Brain microvascular endothelial cell (primary cell): ENCODE results near the gene SOX1.

ENCODE experiments used
- DNase-seq: peaks from one replicate; pipeline ENCODE4 v3.0.0-alpha.2; 2020
- H3K27ac ChIP-seq: fragments of 250-450 bp; sonication (Bioruptor Pico); 2 replicates; pipeline ENCODE4 v1.5.1; 2020; ENCODE audit warnings: mild to moderate bottlenecking, moderate library complexity
- H3K27me3 ChIP-seq: fragments of 250-450 bp; sonication (Bioruptor Pico); replicated peaks from 2 replicates; pipeline ENCODE4 v1.5.1; 2020; ENCODE audit warnings: mild to moderate bottlenecking
- H3K36me3 ChIP-seq: fragments of 250-450 bp; sonication (Bioruptor Pico); replicated peaks from 2 replicates; pipeline ENCODE4 v1.5.1; 2020; ENCODE audit warnings: mild to moderate bottlenecking
- H3K4me3 ChIP-seq: 2 replicates; pipeline ENCODE4 v1.5.1; 2011; ENCODE audit warnings: low read depth, mild to moderate bottlenecking, control low read depth, low read length, moderate library complexity
- CTCF ChIP-seq: IDR thresholded peaks from 2 replicates; pipeline ENCODE4 v1.5.1; 2011; ENCODE audit warnings: low read depth, mild to moderate bottlenecking, moderate library complexity, low read length, control low read depth, inconsistent platforms; ENCODE audit errors: missing control alignments
- in situ Hi-C: cut with HindIII; loops from 2 replicates; pipeline ENCODE4 v1.10.0; 2017; ENCODE audit warnings: low sequenced_read_pairs, low pct_ligation_motif_present

Gene SOX1

GRCh38 chr13:112071102-112071722, 4.3 kb downstream of the SOX1 start:
- no peak overlapping the region for H3K4me3 ChIP-seq
- TF ChIP-seq CTCF = no peak
- H3K27ac ChIP-seq = no peak overlapping the region
- in situ Hi-C loops = no loop called here
- no peaks in the 10 kb centered on the region for H3K36me3 ChIP-seq
- no peak for DNase-seq
- H3K27me3 ChIP-seq = peaks cover 61% of the 10 kb centered on the region

GRCh38 chr13:112071723-112072533, 5.0 kb downstream of the SOX1 start:
- in situ Hi-C loops = no loop called here
- no peak overlapping the region for H3K4me3 ChIP-seq
- TF ChIP-seq CTCF = no peak
- peaks cover 55% of the 10 kb centered on the region for H3K27me3 ChIP-seq
- no peak overlapping the region for H3K27ac ChIP-seq
- no peaks in the 10 kb centered on the region for H3K36me3 ChIP-seq
- no peak for DNase-seq

GRCh38 chr13:112072534-112073244, 5.7 kb downstream of the SOX1 start:
- in situ Hi-C loops = no loop called here
- Histone ChIP-seq H3K27ac (no peak overlapping the region), H3K36me3 (no peaks in the 10 kb centered on the region), H3K4me3 (no peak overlapping the region), H3K27me3 (peaks cover 52% of the 10 kb centered on the region)
- no peak for DNase-seq
- no peak for TF ChIP-seq CTCF

- TF ChIP-seq CTCF = no peak
- Histone ChIP-seq H3K4me3 (no peak overlapping the region), H3K27me3 (peaks cover 50% of the 10 kb centered on the region), H3K36me3 (no peaks in the 10 kb centered on the region), H3K27ac (no peak overlapping the region)
- DNase-seq = no peak
- in situ Hi-C loops = no loop called here
These were observed 6.5 kb downstream of the SOX1 start for GRCh38 chr13:112073245-112074138.

- Histone ChIP-seq H3K27ac (no peak overlapping the region), H3K4me3 (no peak overlapping the region), H3K36me3 (no peaks in the 10 kb centered on the region), H3K27me3 (peaks cover 42% of the 10 kb centered on the region)
- in situ Hi-C loops = no loop called here
- no peak for TF ChIP-seq CTCF
- no peak for DNase-seq
These were observed 7.4 kb downstream of the SOX1 start for GRCh38 chr13:112074139-112074865.
